PC-3 (cell line): ENCODE data around the gene CCDC86. TPM values are rescaled to one million over a fixed set of nuclear protein-coding genes. Genes with fewer than 3 reads are reported as not detected.

Experiments
- ATAC-seq: fragments of 200-7000 bp; cut with Tn5 transposase; 2 replicates; pipeline ENCODE4 v1.9.1; 2020; ENCODE audit warnings: mild to moderate bottlenecking, moderate library complexity
- BruUV-seq: library from RNA; stranded (reverse); fragments of 400-500 nt; replicated peaks from 2 replicates; lab custom pipeline; 2021; lab: Mats Ljungman, UMichigan
- CTCF ChIA-PET: fragments of 300-600 bp; sonication (Branson Sonifier 250); formaldehyde crosslinking; loops from one replicate; lab custom pipeline; 2022; ENCODE audit warnings: antibody characterized with exemption; lab: Charles Lee
- POLR2A ChIA-PET: fragments of 300-600 bp; sonication (Branson Sonifier 250); formaldehyde crosslinking; loops from one replicate; lab custom pipeline; 2022; ENCODE audit warnings: antibody characterized with exemption; ENCODE audit not compliant: unreplicated experiment; lab: Charles Lee
- DNase-seq: peaks from one replicate; pipeline ENCODE4 v3.0.0-alpha.2; 2015
- H2AFZ ChIP-seq: fragments of 300-600 bp; sonication (generic); 2 replicates; pipeline ENCODE4 v1.6.0; 2016; ENCODE audit warnings: antibody characterized with exemption, low read length
- H3F3A ChIP-seq: fragments of 300-600 bp; sonication (generic); one replicate; pipeline ENCODE4 v1.6.0; 2017; ENCODE audit warnings: antibody characterized with exemption, low read length, control low read depth, mild to moderate bottlenecking; ENCODE audit not compliant: unreplicated experiment
- H3K27ac ChIP-seq: fragments of 300-600 bp; sonication (generic); 2 replicates; pipeline ENCODE4 v1.5.1; 2016; ENCODE audit warnings: mild to moderate bottlenecking, low read length
- H3K27me3 ChIP-seq: fragments of 300-600 bp; sonication (generic); 2 replicates; pipeline ENCODE4 v1.6.1; 2016; ENCODE audit warnings: low read length, mixed read lengths
- H3K36me3 ChIP-seq: fragments of 300-600 bp; sonication (generic); 2 replicates; pipeline ENCODE4 v1.6.1; 2016; ENCODE audit warnings: low read depth, mixed run types, low read length, mixed read lengths
- H3K4me1 ChIP-seq: fragments of 300-600 bp; sonication (generic); 2 replicates; pipeline ENCODE4 v1.5.1; 2016; ENCODE audit warnings: low read length; ENCODE audit not compliant: insufficient read depth
- H3K4me2 ChIP-seq: fragments of 300-600 bp; sonication (generic); 2 replicates; pipeline ENCODE4 v1.6.0; 2016; ENCODE audit warnings: low read length
- H3K4me3 ChIP-seq: fragments of 300-600 bp; sonication (generic); 2 replicates; pipeline ENCODE4 v1.5.1; 2016; ENCODE audit warnings: mild to moderate bottlenecking, low read length, mixed read lengths
- H3K79me2 ChIP-seq: fragments of 300-600 bp; sonication (generic); 2 replicates; pipeline ENCODE4 v1.6.1; 2017; ENCODE audit warnings: low read length, mixed read lengths
- H3K9ac ChIP-seq: fragments of 300-600 bp; sonication (generic); 2 replicates; pipeline ENCODE4 v1.6.0; 2016; ENCODE audit warnings: mild to moderate bottlenecking, low read length
- H3K9me2 ChIP-seq: fragments of 300-600 bp; sonication (generic); replicated peaks from 2 replicates; pipeline ENCODE4 v1.6.1; 2016; ENCODE audit warnings: mixed run types, low read length, mixed read lengths
- H3K9me3 ChIP-seq: fragments of 300-600 bp; sonication (generic); 2 replicates; pipeline ENCODE4 v1.6.1; 2016; ENCODE audit warnings: low read length, mixed read lengths
- H4K20me1 ChIP-seq: fragments of 300-600 bp; sonication (generic); 2 replicates; pipeline ENCODE4 v1.6.1; 2016; ENCODE audit warnings: low read length, mixed read lengths
- EZH2 ChIP-seq: fragments of 300-600 bp; sonication (generic); IDR thresholded peaks from one replicate; pipeline ENCODE4 v1.6.1; 2017; ENCODE audit warnings: antibody characterized with exemption, mild to moderate bottlenecking, low read length; ENCODE audit not compliant: unreplicated experiment
- EZH2phosphoT487 ChIP-seq: fragments of 300-600 bp; sonication (generic); IDR thresholded peaks from 2 replicates; pipeline ENCODE4 v1.6.1; 2018; ENCODE audit warnings: mild to moderate bottlenecking, antibody characterized with exemption, low read length, borderline replicate concordance
- intact Hi-C: fragments of 100-400 bp; cut with micrococcal nuclease; formaldehyde crosslinking; loops from 2 replicates; pipeline ENCODE4 v1.9.0; 2023
- total RNA-seq: library from RNA; depleted of rRNA; stranded (reverse); fragments of >200 nt; gene quantifications from 2 replicates; pipeline ENCODE4 v1.2.3, GENCODE V29; 2014
- TF ChIP-seq, protein P1 (sequence below): fragments of 300-600 bp; sonication (generic); conservative IDR thresholded peaks from 2 replicates; pipeline ENCODE4 v1.5.1; 2017; ENCODE audit warnings: antibody characterized with exemption, low read depth, mild to moderate bottlenecking, low read length

Gene CCDC86
- total RNA-seq, 1 experiment from 2014 or later = 67.9 TPM

DNA sequence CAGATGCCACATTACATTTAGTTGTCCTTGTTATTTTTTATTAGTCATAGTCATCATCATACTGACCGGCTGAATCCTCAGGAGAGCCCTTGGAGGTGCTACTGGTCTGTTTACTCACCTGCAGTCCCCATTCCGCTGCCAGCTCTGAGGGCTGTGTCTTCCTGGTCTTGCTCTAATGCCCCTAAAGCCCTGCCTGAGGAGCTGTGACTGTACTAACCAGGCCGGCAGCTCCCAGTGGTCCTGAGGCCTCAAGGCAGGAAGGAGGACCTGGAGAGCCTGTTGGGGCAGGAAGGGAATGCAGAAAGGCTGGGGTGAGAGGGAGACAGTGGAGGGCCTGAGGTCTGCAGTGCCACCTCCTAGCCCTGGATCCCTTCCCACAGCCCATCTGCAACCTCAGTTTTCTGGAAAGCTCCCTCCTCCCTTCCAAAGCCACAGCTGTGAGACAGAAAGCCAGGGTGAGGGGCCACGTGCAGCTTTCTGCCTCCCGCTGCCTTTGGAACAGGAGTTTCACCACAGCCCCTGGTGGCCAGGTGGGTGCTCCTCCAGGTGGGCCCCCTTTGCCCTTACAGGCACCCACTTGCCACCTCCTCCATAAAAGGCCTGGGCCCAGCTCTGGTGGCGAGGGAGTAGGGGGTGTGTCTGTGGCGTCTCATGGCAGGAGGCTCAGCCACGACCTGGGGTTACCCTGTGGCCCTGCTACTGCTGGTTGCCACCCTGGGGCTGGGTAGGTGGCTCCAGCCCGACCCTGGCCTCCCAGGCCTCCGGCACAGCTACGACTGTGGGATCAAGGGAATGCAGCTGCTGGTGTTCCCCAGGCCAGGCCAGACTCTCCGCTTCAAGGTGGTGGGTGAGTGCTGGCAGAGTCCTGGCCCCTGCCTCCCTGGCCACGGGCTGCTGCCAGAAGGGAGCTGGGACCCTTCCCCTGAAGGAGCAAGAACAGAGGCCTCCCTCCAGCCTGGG lies 25.3 kb downstream of the CCDC86 start, which contains the start of gene ZP1:
ZP1 (plus strand) TSS at position 632 of the 960 bp plus-strand sequence; CDS start at position 652, 20 bp downstream.
- ATAC-seq = peak; percentile 53

DNA sequence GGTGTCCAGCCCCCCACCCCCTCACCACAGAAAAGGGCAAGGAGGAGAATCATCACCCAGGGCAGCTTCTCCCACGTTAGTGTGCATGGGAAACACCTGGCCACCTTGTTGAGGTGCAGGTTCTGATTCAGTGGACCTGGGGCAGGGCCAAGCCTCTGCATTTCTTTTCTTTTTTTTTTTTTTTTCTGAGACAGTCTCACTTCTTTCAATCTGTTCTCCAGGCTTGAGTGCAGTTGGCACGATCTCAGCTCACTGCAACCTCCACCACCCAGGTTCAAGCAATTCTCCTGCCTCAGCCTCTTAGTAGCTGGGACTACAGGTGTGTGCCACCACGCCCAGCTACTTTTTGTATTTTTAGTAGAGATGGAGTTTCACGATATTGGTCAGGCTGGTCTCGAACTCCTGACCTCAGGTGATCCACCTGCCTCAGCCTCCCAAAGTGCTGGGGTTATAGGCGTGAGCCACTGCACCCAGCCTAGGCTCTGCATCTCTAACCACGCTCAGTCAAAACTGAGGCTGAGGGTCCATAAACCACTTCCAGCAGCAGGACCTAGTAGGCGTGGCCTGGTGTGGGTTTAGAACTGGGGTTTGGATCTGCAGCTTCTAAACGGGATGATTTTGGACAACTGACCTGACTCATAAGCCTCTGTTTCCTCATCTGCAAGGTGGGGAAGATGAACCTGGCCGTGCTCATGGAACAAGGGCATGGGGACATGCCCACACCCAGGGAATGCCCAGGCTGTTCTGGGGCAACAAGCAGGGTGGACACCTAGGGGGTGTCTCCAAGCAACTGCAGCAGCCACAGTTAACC lies 26.2 kb downstream of the CCDC86 start:
- intact Hi-C loops = no loop called here
- BruUV-seq = no TSS peak
- DNase-seq (no peak), ATAC-seq (no peak)
- Histone ChIP-seq H3K9me2 (no peaks in the 10 kb centered on the region), H3K9ac (no peak overlapping the region), H3K27ac (no peak overlapping the region), H3K4me2 (no peak overlapping the region), H3K4me1 (peaks cover 11% of the 10 kb centered on the region), H3K9me3 (no peaks in the 10 kb centered on the region), H3K79me2 (no peaks in the 10 kb centered on the region), H3K36me3 (no peaks in the 10 kb centered on the region), H3K4me3 (no peak overlapping the region), H2AFZ (no peak overlapping the region), H4K20me1 (no peaks in the 10 kb centered on the region), H3F3A (no peaks in the 10 kb centered on the region), H3K27me3 (no peaks in the 10 kb centered on the region)
- no peak for TF ChIP-seq EZH2
- no peak for TF ChIP-seq EZH2phosphoT487
- TF ChIP-seq, protein P1, sequence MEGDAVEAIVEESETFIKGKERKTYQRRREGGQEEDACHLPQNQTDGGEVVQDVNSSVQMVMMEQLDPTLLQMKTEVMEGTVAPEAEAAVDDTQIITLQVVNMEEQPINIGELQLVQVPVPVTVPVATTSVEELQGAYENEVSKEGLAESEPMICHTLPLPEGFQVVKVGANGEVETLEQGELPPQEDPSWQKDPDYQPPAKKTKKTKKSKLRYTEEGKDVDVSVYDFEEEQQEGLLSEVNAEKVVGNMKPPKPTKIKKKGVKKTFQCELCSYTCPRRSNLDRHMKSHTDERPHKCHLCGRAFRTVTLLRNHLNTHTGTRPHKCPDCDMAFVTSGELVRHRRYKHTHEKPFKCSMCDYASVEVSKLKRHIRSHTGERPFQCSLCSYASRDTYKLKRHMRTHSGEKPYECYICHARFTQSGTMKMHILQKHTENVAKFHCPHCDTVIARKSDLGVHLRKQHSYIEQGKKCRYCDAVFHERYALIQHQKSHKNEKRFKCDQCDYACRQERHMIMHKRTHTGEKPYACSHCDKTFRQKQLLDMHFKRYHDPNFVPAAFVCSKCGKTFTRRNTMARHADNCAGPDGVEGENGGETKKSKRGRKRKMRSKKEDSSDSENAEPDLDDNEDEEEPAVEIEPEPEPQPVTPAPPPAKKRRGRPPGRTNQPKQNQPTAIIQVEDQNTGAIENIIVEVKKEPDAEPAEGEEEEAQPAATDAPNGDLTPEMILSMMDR = no peak
- ChIA-PET CTCF (no interaction called here), POLR2A (no interaction called here)

More for the DNA sequence above, 25.3 kb downstream of the CCDC86 start, which contains the start of gene ZP1:
- H3K27ac ChIP-seq = no peak within 1 kb of the TSS
- H3K9ac ChIP-seq = no peak within 1 kb of the TSS
- ChIA-PET CTCF (no interaction called here), POLR2A (no interaction called here)
- no peaks in the 10 kb centered on the region for H4K20me1 ChIP-seq
- no peak within 1 kb of the TSS for H2AFZ ChIP-seq
- H3K36me3 ChIP-seq = no peaks in the 10 kb centered on the region
- no peak within 1 kb of the TSS for H3K4me3 ChIP-seq
- no peak within 1 kb of the TSS for H3K4me2 ChIP-seq
- BruUV-seq = no TSS peak
- intact Hi-C loops = no loop called here
- H3K9me2 ChIP-seq = no peaks in the 10 kb centered on the region
- no peaks in the 10 kb centered on the region for H3K27me3 ChIP-seq
- no peaks in the 10 kb centered on the region for H3F3A ChIP-seq
- peaks cover 11% of the 10 kb centered on the region for H3K4me1 ChIP-seq
- peak; percentile 47 for DNase-seq
- TF ChIP-seq EZH2 (no peak), EZH2phosphoT487 (no peak)
- TF ChIP-seq, protein P1 = no peak
- no peaks in the 10 kb centered on the region for H3K9me3 ChIP-seq
- H3K79me2 ChIP-seq = no peaks in the 10 kb centered on the region
